Epidermal melanocyte (primary cell): ENCODE measurements around the gene SLC12A9.
"Not testable (repeated sequence)": the region's sequence is repeated elsewhere in the genome, so short reads cannot be mapped to it uniquely, and the experiment has no call there.

Experiments
- DNase-seq: peaks from one replicate; pipeline ENCODE4 v3.0.0; 2011; ENCODE audit warnings: low spot score; ENCODE audit not compliant: insufficient read length

SLC12A9 gene

DNA sequence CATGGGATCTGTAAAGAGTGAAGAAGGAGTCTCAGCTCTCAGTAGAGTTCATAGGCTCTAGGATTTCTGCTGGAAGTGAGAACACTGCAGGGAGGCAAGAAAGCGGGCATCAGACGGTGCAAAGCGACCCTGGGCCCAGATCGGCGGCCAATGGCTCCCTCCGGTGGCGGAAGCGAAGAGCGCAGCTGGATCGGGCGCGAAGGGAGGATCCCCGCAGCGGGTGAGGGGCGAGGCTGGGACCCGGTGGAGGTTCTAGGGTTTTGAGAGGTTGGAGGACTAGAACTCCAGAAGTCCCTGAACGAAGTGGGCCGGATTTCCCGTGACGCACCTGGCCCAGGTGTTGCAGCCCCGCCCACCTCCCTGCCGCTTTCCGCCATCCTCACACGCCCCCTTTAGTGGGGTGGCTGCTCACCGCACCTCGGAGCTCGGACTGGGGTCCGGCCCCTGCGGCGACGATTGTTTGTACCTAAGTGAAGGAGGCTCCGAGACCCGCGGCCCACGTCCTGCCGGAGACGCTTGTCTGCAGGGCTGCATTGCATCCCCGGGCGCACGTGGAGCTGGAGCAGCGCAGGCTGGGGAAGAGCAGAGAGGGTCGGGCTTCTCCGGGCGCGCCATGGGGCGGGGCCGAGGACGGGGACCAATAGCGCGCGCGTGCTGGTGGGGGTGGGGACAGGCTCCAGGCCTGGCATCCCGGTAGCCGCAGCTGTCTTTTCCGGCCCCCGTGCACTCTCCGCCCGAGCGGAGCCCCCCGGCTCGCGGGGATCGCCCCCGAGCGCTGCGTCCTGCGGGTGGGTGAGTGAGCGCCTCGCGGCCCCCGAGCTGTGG, at the start of gene SLC12A9:
Gene SLC12A9, plus strand, starts transcription at position 666 of the 825 bp plus-strand sequence. CDS start 1,485 bp downstream, outside the sequence.
- peak; percentile 99 for DNase-seq

DNA sequence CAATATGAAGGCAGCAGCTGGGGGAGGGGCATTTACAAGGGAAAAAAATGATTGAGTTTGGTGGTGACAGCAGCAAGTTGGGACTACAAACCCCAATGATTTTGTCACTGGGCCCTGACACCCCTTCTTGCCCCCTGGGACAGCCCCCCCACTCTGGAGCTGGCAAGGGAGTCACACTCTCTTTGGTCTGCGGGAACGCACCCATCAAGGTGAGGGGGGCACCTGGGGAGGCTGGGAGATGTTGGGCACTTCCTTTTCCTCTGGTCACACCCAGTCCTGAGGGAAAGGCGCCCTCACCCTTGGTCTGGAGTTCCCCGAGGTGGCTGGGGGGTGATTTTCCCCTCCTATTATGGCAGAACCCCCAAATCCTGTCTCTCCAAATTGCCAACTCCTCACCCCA, 49.6 kb upstream of the SLC12A9 start:
- DNase-seq: no peak

- DNase-seq: peak; percentile 98
These were observed 48.9 kb upstream of the SLC12A9 start for GRCh38 chr7:100803398-100804161.

DNA sequence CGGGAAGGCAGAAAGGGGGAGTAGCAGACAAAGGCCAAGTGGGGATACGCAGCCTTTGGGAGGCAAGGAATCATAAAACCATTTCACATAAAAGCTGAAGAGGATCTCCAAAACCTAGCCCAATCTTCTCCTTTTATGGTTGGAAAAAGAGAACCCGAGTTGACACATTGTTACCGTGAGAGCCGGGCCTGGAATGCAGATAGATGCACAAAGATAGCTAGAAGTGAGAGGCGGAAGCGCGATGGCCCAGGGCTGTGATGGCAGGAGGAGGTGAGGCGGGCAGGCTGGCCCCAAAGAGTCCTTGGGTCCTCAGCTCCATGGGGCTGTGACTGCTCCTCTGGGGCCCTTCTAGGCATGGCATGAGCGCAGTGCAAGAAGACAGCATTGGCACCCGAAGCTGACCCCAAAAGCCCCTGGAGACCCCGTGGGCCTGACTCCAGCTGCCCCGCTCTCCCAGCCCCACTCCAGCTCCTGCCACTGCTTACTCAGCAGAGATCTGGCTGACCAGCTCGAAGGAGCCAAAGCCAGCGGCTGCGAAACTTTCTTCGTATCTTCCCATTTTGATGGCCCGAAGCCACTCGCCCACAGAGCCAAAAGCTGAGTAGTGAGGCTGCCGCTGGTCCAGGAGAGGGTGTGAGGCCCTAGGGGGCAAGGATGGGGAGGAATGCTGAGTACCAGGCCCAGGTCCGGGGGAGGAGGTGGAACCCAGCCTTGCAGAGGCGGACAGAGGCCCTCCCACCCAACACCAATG, 47.7 kb upstream of the SLC12A9 start:
- DNase-seq: no peak

DNA sequence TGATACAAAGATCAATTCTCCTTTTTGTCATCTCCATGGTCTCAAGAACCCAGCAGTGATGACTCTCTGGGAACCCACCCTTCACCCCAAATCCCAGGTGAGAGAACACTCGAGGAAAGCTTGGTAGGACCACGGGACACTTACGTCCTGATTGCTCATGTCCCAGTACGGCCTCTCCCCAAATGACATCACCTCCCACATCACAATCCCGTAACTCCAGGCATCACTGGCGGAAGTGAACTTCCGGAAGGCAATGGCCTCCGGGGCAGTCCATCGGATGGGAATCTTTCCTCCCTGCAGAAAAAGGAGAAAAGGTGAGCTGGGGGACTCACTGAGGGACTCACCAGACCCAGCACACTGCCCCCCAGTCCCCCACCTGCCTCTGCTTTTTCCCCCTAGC, 46.2 kb upstream of the SLC12A9 start:
- DNase-seq: no peak

DNA sequence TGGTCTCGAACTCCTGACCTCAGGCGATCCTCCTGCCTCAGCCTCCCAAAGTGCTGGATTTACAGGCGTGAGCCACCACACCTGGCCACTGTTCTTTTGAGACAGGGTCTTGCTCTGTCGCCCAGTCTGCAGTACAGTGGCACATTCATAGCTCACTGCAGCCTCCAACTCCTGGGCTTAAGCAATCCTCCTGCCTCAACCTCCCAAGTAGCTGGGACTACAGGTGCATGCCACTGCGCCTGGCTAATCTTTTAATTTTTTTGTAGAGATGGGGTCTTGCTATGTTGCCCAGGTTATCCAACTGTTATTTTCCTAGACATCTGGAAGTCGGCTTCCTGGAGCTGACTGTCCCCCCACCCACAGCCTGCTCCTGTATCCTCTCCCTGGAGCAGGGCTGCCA, 45.6 kb upstream of the SLC12A9 start:
- not testable (repeated sequence) for DNase-seq

DNA sequence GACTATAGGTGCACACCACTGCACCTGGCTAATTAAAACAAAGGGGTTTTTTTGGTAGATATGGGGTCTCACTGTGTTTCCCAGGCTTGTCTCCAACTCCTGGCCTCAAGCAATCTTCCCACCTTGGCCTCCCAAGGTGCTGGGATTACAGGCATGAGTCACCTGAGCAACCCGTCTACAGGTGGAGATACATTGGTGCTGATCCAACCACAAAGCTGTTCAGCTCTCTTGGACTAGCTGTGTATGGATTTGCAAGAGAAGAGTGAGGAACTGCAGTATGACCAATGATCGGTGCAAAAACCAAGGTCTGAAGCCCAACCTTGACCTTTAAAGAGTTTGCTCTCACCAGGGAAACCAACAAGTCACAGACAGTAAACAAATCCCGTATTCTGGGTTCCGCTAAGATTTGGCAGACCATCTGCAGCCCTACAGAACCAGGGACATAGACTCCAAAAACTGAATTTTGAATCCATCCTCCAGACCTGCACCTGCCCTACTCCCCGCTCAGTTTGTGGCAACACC, 44.1 kb upstream of the SLC12A9 start:
- no peak for DNase-seq

DNA sequence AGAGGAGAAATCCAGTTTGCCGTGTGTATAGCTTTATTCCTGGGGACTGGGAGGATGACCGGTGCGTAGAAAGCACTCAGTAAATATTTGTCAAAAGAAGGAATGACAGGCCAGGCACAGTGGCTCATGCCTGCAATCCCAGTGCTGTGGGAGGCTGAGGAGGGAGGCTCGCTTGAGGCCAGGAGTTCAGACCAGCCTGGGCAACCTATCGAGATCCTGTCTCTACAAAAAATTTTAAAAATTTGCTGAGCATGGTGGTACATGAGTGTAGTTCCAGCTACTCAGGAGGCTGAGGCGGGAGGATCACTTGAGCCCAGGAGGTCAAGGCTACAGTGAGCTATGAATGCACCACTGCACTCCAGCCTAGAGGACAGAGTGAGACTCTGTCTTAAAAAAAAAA, 41.0 kb upstream of the SLC12A9 start:
- no peak for DNase-seq

GRCh38 chr7:100812729-100813128, 39.8 kb upstream of the SLC12A9 start:
- no peak for DNase-seq

DNA sequence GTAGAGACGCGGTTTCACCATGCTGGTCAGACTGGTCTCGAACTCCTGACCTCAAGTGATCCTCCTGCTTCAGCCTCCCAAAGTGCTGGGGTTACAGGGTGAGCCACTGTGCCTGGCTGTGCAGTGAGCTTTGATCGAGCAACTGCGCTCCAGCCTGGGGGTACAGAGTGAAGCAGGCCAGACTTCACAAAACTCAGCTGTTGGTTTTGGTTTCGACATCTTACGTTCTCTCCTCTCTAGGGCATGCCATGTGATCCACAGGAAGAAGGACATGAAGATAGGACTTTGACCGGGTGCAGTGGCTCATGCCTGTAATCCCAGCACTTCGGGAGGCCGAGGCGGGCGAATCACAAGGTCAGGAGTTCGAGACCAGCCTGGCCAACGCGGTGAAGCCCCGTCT, 36.0 kb upstream of the SLC12A9 start:
- not testable (repeated sequence) for DNase-seq

DNA sequence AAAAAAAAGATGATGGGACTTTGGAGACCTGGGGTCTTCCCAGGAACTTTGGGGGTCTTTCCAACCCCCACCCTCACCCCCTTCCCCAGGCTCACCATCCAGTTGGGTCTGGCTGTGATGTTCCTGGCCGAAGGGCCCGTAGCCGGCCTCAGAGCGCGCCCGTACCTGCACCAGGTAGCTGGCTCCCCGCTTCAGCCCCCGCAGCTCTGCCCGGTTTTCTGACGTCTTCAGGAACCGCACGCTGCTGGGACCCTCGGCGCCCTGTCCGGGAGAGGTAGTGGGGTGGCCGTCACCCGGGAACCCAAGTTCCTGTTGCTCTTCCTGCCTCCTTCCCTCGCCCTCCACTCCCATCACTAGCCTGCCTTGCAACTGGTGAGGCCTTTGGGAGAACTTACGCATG, 35.4 kb upstream of the SLC12A9 start:
- no peak for DNase-seq

DNA sequence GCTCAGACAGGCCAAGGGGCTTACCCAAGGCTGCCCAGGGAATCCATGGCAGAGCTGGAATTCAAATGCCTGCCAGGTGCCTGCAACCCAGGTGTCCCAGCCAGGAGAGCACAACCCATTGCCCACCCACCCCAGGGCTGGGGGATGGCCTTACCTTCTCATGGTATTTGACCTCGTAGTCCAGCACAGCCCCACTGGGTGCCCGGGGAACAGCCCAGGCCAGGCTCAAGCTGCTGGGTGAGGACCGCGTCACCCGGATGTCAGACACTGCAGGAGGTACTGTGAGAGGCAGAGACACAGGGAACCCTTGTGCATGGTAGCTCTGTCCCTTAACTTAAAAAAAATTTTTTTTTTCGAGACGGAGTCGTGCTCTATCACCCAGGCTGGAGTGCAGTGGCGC, 34.1 kb upstream of the SLC12A9 start:
- DNase-seq: no peak

DNA sequence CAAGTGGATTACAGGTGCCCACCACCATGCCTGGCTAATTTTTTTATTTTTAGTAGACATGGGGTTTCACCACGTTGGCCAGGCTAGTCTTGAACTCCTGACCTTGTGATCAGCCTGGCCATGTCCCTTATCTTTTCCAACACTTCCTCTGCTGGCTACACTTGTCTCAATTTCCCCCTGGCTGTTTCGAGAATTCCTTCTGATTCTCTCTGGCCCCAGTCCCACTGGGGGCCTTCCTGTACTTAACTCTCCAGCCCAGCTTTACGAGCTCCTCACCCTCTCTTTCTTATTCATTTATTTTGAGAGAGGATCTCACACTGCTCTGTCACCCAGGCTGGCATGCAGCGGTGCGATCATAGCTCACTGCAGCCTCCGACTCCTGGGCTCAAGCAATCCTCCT, 33.7 kb upstream of the SLC12A9 start:
- DNase-seq: no peak

DNA sequence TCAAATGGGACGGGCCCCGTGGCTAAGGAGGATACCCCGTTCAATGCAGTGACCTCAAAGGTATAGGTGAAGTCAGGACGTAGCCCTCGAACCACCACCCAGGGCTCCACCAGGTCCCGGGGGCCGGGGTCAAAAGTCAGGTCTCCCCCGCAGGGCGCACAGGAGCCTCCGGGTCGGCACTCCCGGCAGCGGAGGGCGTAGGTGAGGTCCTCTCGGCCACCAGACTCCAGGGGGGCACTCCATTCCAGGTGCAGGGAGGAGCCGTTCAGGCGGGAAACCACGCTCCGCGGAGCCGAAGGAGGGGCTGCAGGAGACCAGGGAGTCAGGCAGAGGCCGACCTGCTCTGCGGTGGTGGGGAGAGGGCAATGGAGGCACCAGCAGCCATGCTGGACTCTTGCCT, 32.9 kb upstream of the SLC12A9 start:
- DNase-seq: no peak

GRCh38 chr7:100822236-100823139, 30.0 kb upstream of the SLC12A9 start:
- no peak for DNase-seq

DNA sequence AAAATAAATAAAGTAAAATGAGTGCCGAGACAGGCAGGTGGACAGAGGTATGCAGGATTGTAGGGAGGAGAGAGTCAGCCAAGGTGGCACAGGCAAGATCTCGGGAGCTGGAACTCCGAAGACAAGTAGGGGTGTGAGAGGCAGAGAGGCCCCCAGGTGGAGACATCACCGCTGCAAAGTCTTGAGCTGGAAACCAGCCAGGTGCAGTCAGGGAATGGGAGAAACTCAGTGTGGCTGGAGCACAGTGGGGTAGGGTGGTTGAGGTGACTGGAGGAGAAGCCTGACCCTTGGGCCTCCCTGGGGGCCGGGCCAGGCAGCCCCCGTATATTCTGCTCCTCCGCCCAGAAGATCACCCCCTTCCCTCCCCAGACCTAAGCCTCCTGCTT, 29.4 kb upstream of the SLC12A9 start:
- DNase-seq: no peak

- DNase-seq: no peak
These were observed 29.0 kb upstream of the SLC12A9 start for GRCh38 chr7:100823534-100823933.

DNA sequence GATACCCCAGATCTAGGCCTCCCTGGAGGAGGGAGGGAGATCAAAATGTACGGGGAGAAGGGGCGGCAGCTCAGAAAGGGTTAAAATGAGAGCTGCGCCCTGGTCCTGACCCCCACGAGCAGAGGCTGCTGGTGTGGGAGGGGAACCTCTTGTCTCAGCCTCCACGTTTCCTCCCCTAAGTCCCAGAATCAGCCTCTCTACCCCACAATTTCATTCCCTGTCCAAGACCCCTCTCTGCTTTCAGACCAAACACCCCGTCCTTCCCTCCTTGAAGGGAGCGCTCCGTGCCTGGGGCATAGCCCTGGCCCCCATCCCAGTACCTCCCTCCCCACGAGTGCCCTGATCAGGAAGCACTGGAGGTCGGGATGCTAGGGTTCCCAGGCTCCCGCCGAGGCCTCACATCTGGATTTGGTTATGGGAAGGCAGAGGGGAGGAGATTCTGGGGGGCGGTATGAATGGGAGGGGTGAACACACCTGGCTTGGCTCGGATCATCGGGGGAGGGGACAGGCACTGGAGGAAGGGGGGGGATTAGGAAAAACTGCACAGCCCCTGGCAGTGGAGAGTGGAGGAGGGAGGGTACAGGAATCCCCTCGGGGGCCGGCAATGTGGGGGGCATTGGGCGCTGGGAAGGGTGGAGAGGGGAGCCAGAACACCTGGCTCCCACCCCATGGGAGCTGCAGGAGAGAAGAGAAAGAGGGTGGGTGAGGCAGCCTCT, 27.9 kb upstream of the SLC12A9 start:
- DNase-seq: no peak

GRCh38 chr7:100825215-100825671, 27.3 kb upstream of the SLC12A9 start:
- no peak for DNase-seq
